Spleen (tissue), 11 donors: Measurements from ENCODE around the gene CAPN9. TPM values are rescaled to one million over a fixed set of nuclear protein-coding genes. Genes with fewer than 3 reads are reported as not detected.

Experiments
- DNase-seq: peaks from one replicate; pipeline ENCODE4 v3.0.0-alpha.2; 2020
- H3K27ac ChIP-seq, 8 donors: fragments of 200-600 bp; sonication (generic) in 7 of 8; 1 replicate in 4 of 8; 2 replicates in 4 of 8; pipeline versions ENCODE4 v1.5.0 to v1.8.0; 2016 to 2021; ENCODE audit warnings: inconsistent platforms in 4 of 8, mild to moderate bottlenecking in 4 of 8, moderate library complexity in 1 of 8
- H3K27me3 ChIP-seq, 7 donors: fragments of 200-600 bp; sonication (generic) in 6 of 7; replicated peaks in 1 of 7; 1 replicate in 4 of 7; 2 replicates in 3 of 7; pipeline versions ENCODE4 v1.5.0 to v1.8.0; 2016 to 2021; ENCODE audit warnings: inconsistent platforms in 3 of 7, mild to moderate bottlenecking in 1 of 7
- H3K36me3 ChIP-seq, 6 donors: fragments of 200-600 bp; sonication (generic) in 5 of 6; 1 replicate in 4 of 6; 2 replicates in 2 of 6; pipeline versions ENCODE4 v1.5.0 to v1.8.0; 2016 to 2021; ENCODE audit warnings: inconsistent platforms in 2 of 6
- H3K4me1 ChIP-seq, 6 donors: fragments of 200-600 bp; sonication (generic) in 5 of 6; 1 replicate in 3 of 6; 2 replicates in 3 of 6; pipeline versions ENCODE4 v1.5.0 to v1.8.0; 2016 to 2021; ENCODE audit warnings: inconsistent platforms in 3 of 6
- H3K4me3 ChIP-seq, 8 donors: fragments of 200-600 bp; sonication (generic) in 7 of 8; 1 replicate in 4 of 8; 2 replicates in 4 of 8; pipeline versions ENCODE4 v1.5.0 to v1.8.0; 2016 to 2021; ENCODE audit warnings: inconsistent platforms in 4 of 8, mild to moderate bottlenecking in 4 of 8, moderate library complexity in 2 of 8
- H3K9me3 ChIP-seq, 8 donors: fragments of 200-600 bp; sonication (generic) in 7 of 8; 1 replicate in 4 of 8; 2 replicates in 4 of 8; pipeline versions ENCODE4 v1.5.0 to v1.8.0; 2016 to 2021; ENCODE audit warnings: inconsistent platforms in 4 of 8
- POLR2A ChIP-seq, 3 donors: fragments of 450-650 bp; IDR thresholded peaks; one replicate each; pipeline ENCODE4 v1.5.1; 2017; ENCODE audit warnings: antibody characterized with exemption in 3 of 3, mild to moderate bottlenecking in 1 of 3
- POLR2AphosphoS5 ChIP-seq, 3 donors: sonication (generic); formaldehyde crosslinking; IDR thresholded peaks; one replicate each; pipeline ENCODE4 v1.5.1; 2017; ENCODE audit warnings: antibody characterized with exemption in 3 of 3
- WGBS, 5 donors: extraction: QIAGEN DNeasy Blood & Tissue Kit in 3 of 5; methylation state at CpG; one replicate each; pipeline versions ENCODE4 v1.1.5 to v1.1.7; 2013 to 2018; 5-methylcytosine and 5-hydroxymethylcytosine counted together
- intact Hi-C: fragments of 100-400 bp; cut with DNase I; formaldehyde crosslinking; loops from one replicate; pipeline ENCODE4 v1.15.0; 2023; ENCODE audit warnings: low total_unique reads
- polyA plus RNA-seq, 3 donors: library from polyadenylated mRNA; stranded (reverse); fragments of 200-250 nt; gene quantifications; one replicate each; pipeline ENCODE4 v1.2.1, GENCODE V29; 2013
- total RNA-seq, 7 donors: library from RNA; depleted of rRNA in 3 of 7; stranded (reverse); fragments of >200 nt in 3 of 7; fragmentation: NEBNext Ultra II Directional in 4 of 7; extraction: Animal tissue kit (Norgen Biotek cat#: 25700) in 4 of 7; gene quantifications; one replicate each; pipeline versions ENCODE4 v1.1.0 to v1.2.1, GENCODE V29; 2016 to 2021
- TF ChIP-seq, protein P1 (sequence below), 11 experiments: fragments of 200-600 bp in 7 of 11; fragments of 450-650 bp in 4 of 11; sonication (generic) in 4 of 11; IDR thresholded peaks in 8 of 11; conservative IDR thresholded peaks in 3 of 11; 1 replicate in 7 of 11; 2 replicates in 4 of 11; pipeline versions ENCODE4 v1.4.0 to v1.8.0; 2016 to 2021; ENCODE audit warnings: antibody characterized with exemption in 11 of 11, inconsistent platforms in 4 of 11, mild to moderate bottlenecking in 1 of 11
- donor health status: healthy with polysubstance abuse.
- donor health status: DM: no; HTN: no; CAD: no; lungs with moderate emphysema.
- donor health status: DM: no; HTN: no; CAD: no.
- donor health status: Bipolar disorder and iron deficiency.
- donor health status: healthy.
- donor health status: DM: no; HTN: no; CAD: no.
- donor health status: DM: yes; HTN: yes; CAD: no.

Gene CAPN9
- total and polyA plus RNA-seq, 10 donors: 0.05 TPM; not detected in 9

DNA sequence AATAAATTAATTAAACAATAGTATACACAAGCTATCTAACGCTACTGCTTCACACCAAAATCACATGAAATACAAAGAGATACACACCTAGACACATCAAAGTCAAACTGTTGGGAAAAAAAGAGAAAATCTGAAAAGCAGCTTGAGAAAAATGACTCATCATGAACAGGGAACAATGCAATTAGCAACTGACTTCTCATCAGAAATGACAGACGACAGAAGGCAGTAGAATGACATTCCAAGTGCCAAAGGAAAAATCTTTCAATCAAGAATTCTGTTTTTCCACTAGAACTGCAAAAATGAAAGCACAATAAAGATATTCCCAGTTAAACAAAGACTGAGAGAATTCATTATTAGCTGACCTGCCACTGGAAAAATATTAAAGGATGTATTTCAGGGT is 57.2 kb downstream of the CAPN9 start:
- Histone ChIP-seq H3K4me3 (no peak overlapping the region), H3K4me1 (no peaks in the 10 kb centered on the region), H3K9me3 (peaks cover 0 to 10% (median 0%) of the 10 kb centered on the region in 8 donors), H3K27me3 (peaks cover 0 to 5% (median 0%) of the 10 kb centered on the region in 7 donors), H3K36me3 (no peaks in the 10 kb centered on the region), H3K27ac (no peak overlapping the region)
- intact Hi-C loops: no loop called here
- WGBS, 5 donors: 75 to 86% (median 82%) methylated on average over 2 of the region's 2 CpGs
- no peak for DNase-seq
- TF ChIP-seq POLR2A (IDR thresholded peaks at IDR 0.05): no peak
- TF ChIP-seq, protein P1, sequence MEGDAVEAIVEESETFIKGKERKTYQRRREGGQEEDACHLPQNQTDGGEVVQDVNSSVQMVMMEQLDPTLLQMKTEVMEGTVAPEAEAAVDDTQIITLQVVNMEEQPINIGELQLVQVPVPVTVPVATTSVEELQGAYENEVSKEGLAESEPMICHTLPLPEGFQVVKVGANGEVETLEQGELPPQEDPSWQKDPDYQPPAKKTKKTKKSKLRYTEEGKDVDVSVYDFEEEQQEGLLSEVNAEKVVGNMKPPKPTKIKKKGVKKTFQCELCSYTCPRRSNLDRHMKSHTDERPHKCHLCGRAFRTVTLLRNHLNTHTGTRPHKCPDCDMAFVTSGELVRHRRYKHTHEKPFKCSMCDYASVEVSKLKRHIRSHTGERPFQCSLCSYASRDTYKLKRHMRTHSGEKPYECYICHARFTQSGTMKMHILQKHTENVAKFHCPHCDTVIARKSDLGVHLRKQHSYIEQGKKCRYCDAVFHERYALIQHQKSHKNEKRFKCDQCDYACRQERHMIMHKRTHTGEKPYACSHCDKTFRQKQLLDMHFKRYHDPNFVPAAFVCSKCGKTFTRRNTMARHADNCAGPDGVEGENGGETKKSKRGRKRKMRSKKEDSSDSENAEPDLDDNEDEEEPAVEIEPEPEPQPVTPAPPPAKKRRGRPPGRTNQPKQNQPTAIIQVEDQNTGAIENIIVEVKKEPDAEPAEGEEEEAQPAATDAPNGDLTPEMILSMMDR (IDR thresholded peaks at IDR 0.05 in 8 of 11, conservative IDR thresholded peaks at IDR 0.05 in 3 of 11): no peak
- TF ChIP-seq POLR2AphosphoS5 (IDR thresholded peaks at IDR 0.05): no peak

DNA sequence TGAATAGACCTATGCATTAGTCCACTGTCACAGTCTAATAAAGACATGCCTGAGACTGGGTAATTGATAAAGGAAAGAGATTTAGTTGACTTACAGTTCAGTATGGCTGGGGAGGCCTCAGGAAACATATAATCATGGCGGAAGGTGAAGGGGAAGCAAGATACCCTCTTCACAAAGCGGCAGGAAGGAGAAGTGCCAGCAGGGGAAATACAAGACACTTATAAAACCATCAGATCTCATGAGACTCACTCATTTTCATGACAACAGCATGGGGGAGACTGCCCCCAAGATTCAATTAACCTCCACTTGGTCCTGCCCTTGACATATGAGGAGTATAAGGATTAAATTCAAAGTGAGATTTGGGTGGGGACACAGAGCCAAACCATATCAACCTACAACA is 59.4 kb downstream of the CAPN9 start:
- intact Hi-C loops: no loop called here
- TF ChIP-seq, protein P1 (IDR thresholded peaks at IDR 0.05 in 8 of 11, conservative IDR thresholded peaks at IDR 0.05 in 3 of 11): no peak
- TF ChIP-seq POLR2AphosphoS5 (IDR thresholded peaks at IDR 0.05): no peak
- TF ChIP-seq POLR2A (IDR thresholded peaks at IDR 0.05): no peak
- Histone ChIP-seq H3K4me1 (no peaks in the 10 kb centered on the region), H3K9me3 (peaks cover 0 to 11% (median under 1%) of the 10 kb centered on the region in 8 donors), H3K4me3 (no peak overlapping the region), H3K27ac (no peak overlapping the region), H3K27me3 (no peaks in the 10 kb centered on the region), H3K36me3 (no peaks in the 10 kb centered on the region)
- DNase-seq: no peak
- 46 to 78% (median 59%) methylated on average over 2 of the region's 2 CpGs for WGBS, 5 donors

DNA sequence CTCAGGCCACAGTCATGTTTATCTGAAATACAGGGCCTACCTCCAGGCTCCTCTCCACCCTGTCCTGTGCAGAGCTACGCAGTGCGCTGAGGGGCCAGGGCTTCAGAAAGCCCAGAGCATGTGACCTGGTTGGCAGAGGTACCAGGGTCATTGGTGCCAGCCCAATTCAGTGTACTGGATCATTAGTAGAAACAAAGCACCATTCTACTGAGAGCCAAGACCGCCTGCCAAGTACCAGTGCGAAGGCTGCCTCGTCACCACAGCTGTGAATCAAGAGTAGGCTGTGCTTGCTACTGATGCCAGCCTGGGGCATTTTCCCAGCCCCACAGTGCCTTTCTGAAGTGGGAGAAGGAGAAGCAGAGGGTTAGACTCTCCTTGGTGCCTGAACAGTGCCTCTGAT is 59.8 kb downstream of the CAPN9 start:
- H3K27ac ChIP-seq: no peak overlapping the region

DNA sequence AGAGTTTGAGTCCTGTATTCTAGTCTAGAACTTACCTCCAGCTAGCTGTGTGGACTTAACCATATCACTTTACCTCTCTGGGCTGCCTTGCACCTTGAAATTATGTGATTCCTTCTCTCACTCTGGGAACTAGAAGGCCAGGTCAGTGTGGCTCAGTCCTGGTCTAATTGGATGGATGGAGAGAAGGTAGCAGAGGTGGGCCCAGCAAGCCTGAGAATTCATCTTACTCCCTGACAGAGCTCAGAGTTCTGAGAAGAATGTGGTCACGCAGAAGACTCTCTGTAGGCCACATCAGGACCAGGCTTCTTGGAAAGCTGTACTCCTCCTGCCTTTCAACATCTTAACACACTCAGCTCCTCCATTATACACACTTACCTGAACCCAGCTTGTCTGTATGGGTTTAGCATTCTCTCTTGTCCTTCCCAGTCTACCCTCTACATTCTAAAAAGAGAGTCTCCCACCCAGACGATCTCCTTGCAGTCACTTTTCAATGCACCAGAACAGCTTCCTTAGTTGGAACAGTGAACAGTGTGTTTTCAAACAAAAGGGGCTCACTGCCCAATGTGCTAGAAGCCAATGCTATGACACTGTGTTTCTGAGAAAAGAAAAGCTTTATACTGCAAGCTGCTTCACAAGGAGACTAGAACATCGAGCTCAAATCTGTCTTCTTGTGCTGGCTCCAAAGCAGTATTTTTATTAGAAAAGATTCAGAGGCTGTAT is 60.5 kb downstream of the CAPN9 start:
- Histone ChIP-seq H3K9me3 (peaks cover 4 to 23% (median 12%) of the 10 kb centered on the region in 8 donors), H3K36me3 (no peaks in the 10 kb centered on the region), H3K27me3 (no peaks in the 10 kb centered on the region), H3K4me1 (no peaks in the 10 kb centered on the region), H3K4me3 (no peak overlapping the region), H3K27ac (no peak overlapping the region)
- WGBS, 5 donors: 83 to 94% (median 91%) methylated on average over 3 of the region's 3 CpGs
- no peak for TF ChIP-seq POLR2A (IDR thresholded peaks at IDR 0.05)
- TF ChIP-seq, protein P1 (IDR thresholded peaks at IDR 0.05 in 8 of 11, conservative IDR thresholded peaks at IDR 0.05 in 3 of 11): no peak
- no peak for TF ChIP-seq POLR2AphosphoS5 (IDR thresholded peaks at IDR 0.05)
- no peak for DNase-seq
- intact Hi-C loops: no loop called here

More for the DNA sequence above, 59.8 kb downstream of the CAPN9 start:
- Histone ChIP-seq H3K36me3 (no peaks in the 10 kb centered on the region), H3K4me3 (no peak overlapping the region), H3K27me3 (no peaks in the 10 kb centered on the region), H3K4me1 (no peaks in the 10 kb centered on the region), H3K9me3 (peaks cover 2 to 16% (median 5%) of the 10 kb centered on the region in 8 donors)
- DNase-seq: no peak
- intact Hi-C loops: no loop called here
- no peak for TF ChIP-seq POLR2A (IDR thresholded peaks at IDR 0.05)
- TF ChIP-seq, protein P1 (IDR thresholded peaks at IDR 0.05 in 8 of 11, conservative IDR thresholded peaks at IDR 0.05 in 3 of 11): no peak
- no peak for TF ChIP-seq POLR2AphosphoS5 (IDR thresholded peaks at IDR 0.05)
- 93 to 100% (median 96%) methylated on average over 4 to 5 of the region's 5 CpGs for WGBS, 5 donors
